GM21825 (cell line): ENCODE results near the gene ZC3H4.
"Not testable (repeated sequence)": the region's sequence is repeated elsewhere in the genome, so short reads cannot be mapped to it uniquely, and the experiment has no call there.

Experiments
- ATAC-seq: cut with Tn5 transposase; IDR thresholded peaks from one replicate; pipeline ENCODE4 v1.9.1; 2021; ENCODE audit warnings: mild to moderate bottlenecking, moderate library complexity; ENCODE audit not compliant: unreplicated experiment

ZC3H4 gene

DNA sequence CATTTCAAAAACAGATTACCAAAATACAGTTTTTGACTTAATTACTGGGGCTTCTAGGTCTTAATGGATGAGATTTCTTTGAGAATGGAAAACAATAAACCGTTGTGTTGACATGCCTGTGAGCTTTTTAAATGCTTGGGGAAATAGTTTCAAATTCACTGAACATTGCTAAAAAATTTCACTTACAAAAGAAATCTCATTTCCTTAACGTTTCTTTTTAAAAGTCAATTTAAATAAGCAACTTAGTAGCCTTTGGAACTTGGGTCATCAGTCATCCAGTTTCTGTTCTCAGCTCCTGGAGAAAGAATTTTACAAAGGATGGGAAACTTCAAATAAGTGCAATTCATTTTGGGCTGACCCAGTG is 4.4 kb downstream of the ZC3H4 start:
- ATAC-seq: no peak

DNA sequence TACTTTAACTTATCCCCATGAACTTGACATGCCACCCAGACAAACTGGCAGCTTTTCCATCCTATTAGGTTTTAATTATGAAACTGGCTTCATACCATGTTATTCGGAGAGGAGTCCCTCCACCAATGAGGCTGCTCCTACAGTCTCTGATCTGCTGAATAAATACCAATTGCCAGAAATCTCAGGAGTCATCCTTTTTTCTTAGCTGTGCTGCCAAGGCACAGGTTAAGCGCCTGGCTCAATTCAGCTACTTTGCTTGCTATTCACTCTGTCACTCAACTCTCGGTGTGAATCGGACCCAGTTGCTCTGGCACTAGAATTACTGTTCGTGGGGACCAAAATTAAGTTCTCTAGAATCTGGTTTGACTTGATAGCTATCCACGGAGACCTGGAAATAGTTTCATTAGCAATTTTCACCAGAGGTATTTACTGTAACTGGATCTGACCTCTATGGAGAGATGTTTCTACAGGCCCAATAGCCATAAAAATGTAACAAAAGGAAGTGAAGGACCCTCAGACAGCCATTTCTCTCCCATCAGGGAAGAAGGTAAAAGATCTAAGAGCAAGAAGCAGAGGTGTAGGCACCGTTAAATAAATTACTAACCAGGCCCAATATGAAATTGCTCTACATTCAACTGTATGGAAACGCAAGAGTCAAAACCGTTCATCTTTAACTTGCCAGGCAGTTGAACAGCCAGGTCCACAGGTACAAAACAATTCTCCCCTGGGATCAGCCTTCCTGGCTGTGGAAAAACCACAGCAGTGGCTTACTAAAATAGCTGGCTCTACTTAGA is 5.4 kb downstream of the ZC3H4 start:
- ATAC-seq: no peak

DNA sequence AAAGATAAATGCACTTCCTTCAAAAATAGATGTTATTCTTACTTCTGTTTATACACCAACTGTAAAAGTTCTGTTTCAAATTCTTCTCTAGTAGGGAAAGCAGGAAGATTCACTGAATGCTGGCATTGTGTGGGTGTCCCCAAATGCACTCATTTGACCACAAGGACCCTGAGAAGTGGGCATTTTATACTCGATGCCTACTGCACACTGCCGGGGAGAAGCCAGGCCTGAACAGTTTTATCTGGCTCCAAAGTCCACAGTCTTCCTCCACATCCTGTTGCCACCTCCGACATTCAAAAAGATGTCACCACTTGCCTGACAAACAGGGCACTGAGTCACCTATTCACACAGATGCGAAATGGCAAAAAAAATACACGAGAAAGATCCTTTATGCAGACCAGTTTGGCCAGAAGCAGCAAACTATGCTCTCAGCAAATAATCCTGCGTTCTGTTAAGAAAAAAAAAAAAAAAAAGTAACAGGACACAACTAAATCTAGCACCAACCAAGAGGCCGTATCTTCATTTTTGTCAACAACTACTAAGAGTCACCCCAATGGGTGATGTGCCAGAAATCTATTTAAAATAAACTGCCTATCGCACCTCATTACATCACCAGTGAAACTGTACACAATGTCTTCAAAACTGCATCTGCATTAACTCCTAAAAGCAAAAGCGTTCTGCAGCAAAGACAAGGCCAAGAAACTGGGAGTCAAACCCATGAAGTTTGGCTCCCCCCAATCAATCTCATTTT is 6.2 kb downstream of the ZC3H4 start:
- no peak for ATAC-seq

DNA sequence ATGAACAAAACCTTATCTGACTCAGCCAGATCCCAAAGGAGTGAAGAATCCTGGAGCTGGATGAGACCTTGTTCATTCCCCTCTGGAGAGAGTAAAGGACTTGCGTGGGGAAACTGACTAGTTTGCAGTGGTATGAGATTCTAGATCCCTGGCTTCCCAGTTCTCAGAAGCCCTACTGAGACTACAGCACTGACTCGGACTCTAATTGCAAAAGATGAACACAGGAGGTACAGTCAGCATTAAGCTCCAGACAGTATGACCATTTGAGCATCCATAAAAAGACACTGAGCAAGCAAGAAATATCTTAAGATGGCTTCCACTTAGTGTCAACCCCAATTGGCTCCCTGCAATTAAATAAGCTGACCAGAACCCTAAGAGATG is 6.8 kb downstream of the ZC3H4 start:
- no peak for ATAC-seq

DNA sequence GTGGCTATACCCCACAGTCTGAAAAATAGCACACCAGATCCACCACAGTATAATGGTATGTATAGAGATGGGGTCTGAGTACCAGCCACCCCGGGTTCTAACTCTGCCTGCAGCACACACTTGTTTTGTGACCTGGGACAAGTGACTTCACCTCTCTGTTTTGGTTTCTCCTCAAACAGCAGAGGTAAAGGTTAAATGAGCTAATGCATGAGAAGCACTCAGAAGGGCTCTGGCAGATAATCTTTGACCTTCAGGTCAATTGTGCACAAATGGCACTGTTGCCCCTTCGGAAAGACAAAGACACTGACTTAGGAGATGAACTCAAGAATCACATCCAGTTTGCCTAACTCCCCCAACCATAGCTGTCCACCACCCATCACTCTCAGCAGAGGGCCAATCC is 7.7 kb downstream of the ZC3H4 start:
- no peak for ATAC-seq

DNA sequence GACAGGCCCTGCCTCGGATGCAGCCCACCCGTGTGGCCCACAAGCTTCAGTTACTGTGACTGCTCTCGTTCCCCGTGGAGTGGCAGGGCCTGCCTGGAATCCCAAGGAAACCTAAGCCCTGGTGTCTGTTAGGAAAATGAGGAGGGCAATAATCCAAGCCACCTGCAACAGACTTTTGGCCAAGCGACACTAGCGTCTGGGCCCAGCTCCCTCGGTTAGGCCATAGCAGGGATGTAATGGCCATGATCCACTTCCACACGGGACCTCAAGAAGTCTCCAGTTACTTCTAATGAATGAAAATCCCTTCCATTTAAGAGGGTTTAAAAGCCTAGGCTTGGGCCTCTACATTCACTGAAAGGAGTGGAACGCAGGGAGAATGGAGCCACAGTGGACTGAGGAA is 8.9 kb downstream of the ZC3H4 start:
- ATAC-seq: no peak

DNA sequence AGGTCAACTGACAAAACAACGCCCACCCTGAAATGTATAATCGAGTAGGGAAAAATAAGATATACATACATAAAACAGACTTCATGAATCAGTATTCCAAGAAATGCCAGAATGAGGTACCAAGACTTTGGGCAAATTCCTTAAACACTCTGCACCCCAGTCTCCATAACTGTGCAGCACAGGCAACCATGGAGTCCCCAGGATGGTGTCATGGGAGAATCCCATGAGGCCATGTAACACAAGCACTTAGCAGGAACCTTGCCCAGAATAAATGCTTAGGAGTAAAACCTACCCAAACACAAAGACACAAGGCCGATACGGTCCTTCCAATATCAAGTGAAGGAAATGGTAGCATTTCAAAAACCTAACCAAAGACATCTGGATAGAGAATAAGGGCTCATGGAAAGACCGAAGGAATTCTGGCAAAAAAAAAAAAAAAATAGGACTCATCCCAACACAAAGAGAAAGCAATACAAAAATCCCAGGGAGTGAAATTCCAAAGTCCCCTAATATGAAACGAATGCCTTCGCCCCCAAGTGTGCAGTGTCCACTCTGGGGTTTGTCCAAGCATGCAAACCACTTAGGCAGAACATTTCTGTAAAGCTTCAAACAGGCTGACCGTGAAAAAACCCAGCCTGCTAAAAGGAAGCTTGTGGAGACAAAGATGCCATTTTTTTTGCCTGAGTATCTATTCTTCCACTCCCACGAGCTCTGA is 11.1 kb downstream of the ZC3H4 start:
- no peak for ATAC-seq

DNA sequence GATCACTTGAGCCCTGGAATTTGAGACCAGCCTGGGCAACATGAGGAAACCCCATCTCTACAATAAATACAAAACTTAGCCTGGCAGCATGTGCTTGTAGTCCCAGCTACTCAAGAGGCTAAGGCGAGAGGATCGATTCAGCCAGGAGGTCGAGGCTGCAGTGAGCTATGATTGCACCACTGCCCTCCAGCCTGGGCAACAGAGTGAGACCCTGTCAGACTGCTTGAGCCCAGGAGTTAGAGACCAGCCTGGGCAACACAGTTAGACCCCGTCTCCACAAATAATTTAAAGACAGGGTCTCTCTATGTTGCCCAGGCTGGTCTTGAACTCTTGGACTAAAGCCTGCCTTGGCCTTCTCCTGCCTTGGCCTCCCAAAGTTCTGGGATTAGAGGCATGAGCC is 12.5 kb downstream of the ZC3H4 start:
- ATAC-seq: not testable (repeated sequence)

DNA sequence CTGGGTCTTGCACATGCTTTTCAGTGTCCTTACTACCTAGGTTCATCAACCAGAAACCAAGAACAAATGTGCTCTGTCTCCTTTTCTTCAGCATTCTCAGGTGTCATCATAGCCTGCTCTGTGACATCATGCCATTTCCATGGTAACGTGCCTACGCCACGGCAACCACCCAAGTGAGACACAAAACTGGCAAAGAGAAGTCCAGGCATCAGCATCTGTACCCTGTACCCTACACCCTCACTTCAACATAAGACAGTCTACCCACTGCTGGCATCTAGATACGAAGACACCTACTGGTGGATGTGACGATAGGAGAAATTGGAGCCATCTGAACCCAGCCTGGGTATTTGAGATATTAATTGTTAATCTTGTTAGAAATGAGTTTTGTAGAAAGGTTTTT is 13.3 kb downstream of the ZC3H4 start:
- ATAC-seq: no peak

DNA sequence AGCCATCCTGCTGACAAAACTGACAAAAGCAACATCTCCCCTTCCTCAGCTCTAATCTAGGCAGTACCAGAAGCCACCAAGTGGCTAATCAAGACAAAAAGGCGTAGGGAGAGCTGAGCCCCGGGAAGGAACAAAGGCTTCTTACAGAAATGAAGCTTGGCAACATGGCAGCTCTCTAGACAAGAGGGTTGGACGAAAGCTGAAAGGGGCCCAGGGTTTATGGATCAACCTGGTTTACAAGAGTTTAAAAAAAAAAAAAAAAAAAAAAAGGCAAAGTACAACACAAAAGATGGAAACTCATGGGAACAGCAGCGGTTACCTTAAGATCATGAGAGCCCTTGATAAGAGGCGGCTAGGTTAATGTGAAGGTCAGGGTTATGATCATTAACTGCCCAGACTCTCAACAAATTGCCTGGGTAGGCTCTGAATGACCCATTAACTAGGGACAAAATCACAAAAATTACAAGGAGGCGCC is 14.0 kb downstream of the ZC3H4 start:
- no peak for ATAC-seq

DNA sequence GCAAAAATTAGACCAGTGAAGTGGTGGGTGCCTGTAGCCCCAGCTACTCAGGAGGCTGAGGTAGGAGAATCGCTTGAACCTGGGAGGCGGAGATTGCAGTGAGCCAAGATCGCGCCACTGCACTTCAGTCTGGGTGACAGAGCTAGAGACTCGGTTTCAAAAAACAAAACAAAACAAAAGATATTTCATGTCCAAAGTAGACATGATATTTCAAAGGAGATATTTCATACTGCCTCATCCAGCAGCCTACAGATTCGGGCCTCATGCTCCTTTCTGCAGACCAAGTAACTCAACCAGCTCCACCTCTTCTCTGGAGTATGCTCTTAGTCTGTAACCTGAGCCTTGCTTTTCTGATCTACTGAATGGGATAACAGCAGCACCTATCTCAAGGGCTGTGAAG is 15.0 kb downstream of the ZC3H4 start:
- ATAC-seq: no peak

DNA sequence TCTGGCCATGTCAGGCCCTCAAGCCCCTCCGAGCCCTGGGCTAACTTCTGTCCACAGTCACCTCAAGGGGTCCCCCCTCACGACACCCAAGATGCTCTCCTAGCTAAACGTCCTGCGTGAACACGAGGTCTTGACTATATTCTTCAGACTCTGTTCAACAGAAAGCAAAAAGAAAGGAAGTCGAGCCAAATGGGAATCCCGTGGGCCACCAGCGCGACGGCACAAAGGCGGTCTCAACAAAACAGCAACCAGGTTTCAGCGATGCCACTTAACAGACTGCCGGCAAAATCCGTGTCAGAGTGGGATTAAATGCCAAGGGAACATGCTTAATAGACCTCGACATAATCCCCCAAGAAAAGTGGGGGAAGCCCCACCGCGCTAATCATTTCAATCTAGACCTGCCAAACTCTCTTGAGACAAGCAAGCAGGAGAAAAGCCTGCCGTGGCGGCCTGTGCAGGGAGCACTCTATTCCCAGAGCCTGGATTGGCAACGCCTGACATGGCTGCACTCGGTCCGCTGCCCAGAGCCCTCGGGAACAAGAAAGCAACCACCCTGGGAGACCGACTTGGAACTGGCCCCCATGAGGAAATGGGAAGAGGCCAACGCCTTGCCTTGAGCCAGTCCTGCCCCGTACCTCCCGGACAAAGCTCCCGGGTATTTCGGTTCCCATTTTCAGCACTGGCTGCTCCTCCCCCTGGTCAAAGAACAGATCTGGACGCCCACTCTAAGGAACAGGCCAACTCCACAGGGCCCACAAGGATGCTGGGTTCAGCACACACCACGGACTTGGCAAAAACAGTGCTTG is 16.0 kb downstream of the ZC3H4 start:
- ATAC-seq: no peak

DNA sequence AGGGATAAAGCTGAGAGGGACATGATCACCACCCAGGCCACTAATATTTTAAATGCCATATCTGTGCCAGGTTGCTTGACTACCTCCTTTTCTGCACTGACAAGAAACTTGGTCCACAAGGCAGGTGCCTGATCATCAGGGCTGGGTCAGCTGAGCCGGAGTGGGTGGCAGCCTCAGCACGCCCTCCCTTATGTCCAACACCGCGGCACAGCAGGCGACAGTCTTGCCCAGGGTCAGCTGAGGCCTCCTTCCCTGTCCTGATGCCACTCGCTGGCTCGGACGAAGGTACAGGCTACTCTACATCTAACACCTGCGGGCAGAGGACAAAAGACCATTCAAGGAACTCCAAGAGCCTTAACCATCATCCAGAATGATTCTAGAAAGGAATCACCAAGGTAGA is 16.9 kb downstream of the ZC3H4 start:
- ATAC-seq: no peak

DNA sequence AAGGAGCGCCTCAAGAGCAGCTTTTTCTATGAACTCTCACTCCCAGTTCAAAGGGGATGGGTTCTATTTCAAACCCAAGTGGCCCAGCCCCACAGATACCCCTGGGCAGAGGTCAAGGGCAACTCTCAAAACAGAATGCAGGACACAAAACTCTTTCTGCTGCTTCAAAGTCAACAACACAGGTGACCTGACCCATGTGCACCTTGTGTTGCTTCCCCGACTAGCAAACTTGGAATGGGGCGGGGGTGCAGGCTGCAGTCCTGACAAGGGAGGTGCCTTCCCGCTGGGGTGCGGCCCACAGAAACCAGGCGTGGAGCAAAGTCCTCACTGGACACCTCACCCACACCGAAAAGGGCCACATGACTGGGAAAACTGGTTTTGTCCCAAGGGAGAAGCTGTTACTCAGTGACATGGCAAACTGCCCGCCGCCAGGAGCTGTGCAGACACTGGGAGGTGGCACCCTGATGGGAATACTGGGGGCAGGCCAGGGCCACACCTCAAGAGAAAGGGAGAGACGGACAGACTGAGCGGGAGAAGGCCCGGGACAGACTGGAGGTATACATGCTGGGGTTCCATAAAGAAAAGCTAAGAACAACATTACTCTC is 17.4 kb downstream of the ZC3H4 start:
- ATAC-seq: no peak

DNA sequence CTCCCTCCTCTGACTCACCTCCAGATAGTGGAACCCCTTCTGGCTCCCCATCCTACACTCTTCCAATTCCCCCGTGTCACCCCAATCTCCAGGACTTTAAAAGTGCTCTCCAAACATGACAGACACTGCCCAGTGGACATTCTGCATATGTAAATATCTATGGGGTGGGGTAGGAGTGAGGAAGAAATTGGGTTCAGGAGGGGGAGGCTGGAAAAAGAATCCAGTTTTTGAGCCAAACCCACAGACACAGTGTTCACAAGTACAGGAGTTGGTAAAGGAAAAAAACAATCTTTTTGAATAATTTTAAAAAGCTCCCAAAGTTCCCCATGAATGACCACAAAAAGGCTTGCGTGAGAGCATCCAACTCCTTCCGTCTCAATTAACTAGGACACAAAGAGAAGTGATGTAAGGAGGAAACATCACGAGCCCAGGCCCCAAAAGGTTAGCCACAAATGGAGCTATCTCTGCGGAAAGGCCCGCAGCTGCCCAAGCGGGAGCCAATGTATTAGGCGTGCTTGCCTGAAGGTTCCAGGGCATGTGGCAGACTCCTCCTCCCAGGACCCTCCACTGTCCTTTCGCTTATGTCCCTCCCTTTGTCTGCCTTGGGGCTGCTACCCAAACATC is 18.0 kb downstream of the ZC3H4 start:
- ATAC-seq: no peak

DNA sequence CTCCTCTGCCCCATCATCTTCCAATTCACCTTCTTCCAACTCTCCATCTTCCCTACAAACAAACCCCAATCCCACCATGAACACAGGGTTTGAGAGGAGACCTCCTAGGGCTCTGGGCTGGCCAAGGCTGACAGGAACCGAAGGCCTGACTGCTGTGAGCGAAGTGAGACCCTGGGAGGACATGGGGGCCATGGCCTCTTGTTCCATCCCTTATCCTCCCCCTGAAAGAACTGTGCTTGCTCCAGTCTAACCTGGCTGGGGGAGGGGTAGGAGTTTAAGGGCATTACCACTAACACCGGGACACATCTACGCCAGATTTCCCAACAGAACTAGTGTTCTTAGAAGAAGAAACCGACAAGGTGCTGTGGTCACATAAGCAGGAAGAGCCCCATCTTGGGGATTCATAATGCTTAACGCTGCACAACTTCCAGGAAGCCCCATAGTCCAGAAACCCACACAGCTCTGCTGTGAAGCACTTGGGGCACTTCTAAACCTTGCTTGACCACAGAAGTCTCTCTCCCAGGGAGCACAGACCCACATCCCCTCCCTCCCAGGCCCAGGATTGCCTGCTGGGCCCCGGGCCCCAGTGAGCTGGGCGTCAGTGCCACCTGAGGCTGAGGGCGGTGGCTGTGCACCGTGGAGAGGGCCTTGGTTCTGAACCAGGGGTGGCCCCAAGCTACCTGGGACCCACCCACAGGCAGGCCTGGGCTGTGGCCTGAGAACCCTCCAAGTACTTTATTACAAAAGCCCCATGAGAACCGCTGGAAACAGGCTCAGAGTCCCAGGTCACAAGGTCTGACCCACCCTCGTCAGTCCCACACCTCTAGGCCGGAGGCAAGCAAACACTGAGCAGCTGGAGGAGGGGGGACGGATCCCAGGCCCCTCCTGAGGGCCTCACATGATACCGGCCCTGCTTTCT is 18.8 kb downstream of the ZC3H4 start:
- ATAC-seq: no peak

DNA sequence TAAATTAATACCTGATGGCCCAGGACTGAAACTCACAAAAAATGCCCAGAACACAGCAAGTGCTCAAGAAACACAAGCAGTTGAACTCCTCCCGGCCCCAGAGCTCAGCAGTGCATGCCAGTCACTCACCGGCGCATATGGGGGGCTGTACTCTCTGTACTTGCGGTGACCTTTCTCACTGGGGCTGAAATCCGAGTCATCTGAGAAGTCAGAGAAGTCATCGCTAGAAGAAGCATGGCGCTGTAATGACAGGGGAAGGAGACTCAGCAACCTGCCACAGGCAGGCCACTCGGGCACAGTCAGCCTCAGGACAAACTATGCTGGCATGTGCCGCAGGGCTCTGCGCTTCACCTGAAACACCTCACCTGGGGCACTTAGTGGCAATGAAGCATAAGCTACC is 19.7 kb downstream of the ZC3H4 start:
- no peak for ATAC-seq

DNA sequence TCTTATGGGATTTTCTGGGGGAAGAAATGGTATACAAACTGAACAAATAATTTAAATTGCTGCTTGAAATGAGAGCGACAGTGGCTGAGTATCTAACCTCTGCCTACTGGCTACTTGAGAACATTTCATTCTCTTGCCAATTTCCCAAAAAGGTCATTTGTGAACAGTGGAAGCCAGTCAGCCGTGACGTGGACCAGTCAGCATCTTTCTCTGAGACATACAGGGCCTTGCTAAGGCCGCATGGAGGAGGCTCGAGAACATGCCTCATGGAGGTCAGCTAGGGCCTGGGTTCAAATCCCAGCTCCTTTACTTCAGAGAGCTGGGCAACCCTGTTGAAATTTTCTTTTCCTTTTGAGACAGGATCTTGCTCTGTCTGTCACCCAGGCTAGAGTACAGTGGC is 20.3 kb downstream of the ZC3H4 start:
- ATAC-seq: no peak

DNA sequence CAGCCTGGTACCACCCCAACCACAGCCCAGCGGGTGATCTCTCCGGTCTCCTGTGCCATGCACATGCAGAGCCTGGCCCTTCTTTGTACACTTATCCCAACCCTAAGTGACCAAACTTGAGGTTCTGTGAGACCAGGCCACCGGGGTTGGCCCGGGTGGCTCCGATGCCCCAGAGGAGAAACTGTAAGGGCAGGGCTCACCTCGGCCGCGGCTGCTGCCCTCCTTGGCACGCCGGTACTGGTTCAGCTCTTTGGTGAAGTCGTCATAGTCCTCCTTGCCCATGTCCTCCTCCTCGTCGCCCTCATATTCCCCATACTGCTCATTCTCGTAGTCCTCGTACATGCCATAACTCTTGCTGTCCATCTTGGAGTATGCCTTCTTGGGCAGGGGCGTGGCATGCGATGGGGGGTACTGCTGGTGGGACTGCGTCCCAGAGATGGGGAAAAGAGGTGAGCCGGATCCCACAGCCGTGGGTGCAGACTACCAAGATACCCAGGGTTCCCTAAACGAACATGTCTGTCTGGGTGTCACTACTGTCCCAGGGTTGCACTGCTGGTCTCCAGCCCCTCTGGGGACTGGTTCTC is 23.7 kb downstream of the ZC3H4 start:
- ATAC-seq: no peak
